Stimulated activated CD4-positive, alpha-beta T cell treated with anti-CD3 and anti-CD28 coated beads, Interleukin-15, amount 100 ng/mL, for 1 hour (primary cell): ENCODE data around the gene NCF4.

Source experiments
- DNase-seq, 2 donors: peaks; one replicate each; pipeline ENCODE4 v3.0.0-alpha.2; 2020; ENCODE audit warnings: low read depth in 1 of 2, low spot score in 1 of 2

The NCF4 gene

DNA sequence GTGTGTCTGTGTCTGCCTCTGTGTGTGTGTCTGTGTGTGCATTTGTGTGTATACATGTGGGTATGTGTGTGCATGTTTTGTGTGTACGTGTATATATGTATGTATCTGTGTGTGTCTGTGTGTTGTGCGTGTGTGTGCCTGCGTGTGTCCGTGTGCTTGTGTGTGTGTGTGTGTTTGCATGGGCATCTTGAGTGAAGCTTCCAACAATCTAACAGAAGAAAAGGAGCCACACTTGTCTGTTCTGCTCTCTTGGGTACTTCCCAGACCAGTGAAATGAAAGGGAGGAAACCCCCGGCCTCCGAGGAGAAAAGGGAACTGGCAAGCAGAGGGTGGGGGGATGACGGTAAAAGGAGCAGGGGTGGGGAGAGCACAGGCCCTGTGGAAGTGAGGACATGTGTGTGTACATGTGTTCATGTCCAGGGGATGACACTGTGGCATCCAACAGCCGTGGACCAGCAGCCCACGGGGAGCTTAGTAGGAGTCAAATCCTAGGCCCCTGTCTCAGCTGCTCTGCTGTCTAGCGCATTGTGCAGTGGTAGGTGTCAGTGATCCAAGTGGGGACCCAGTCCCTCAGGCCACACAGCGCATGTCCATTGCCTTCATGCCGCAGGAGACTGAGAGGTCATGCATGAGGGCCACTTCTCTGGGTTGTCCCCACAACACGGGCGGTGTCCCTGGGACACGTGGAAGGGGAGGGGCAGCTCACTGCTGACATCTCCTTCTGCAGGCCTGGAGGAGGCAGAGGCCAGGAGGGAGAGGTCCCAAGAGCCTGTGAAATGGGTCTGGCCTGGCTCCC lies 60.7 kb downstream of the NCF4 start:
- DNase-seq = no peak

DNA sequence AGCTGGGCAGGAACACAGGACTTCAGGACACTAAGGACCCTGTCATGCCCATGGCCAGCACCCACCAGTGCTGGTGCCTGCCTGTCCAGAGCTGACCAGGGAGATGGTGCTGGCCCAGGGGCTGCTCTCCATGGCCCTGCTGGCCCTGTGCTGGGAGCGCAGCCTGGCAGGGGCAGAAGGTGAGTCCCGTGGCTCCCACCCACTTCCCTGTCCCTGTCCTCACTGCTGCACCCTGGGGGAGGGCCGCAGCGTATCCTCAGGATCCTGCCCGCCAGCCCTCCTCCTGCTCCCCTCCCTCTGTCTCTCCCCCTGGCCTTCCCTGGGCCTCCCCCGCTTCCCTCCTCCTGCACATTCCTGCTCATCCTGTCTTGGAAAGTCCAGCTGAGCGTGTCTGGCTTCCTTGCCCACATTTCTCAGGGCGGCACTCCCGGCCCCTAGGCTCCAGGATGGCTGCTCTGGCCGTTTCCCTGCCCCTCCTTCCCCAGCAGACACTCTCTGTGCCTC lies 61.4 kb downstream of the NCF4 start:
- no peak for DNase-seq

DNA sequence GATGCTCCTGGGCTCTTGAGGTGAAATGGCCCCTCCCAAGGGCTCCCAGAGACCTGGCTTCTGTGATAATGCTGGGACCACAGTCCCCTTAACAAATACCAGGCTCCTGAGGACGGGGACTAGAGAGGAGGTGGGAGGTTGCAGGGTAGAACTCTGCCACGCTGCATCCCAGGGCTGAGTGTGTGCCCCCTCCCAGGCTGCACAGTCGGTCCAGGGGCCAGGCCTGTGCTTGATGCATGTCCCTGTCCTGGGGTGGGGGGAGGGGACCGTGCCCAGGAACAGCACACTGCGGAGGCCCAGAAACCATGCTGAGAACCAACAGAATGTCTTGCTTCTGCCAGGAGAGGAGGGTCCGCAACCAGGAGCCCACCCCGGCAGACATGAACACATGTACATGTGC lies 61.9 kb downstream of the NCF4 start:
- no peak for DNase-seq

DNA sequence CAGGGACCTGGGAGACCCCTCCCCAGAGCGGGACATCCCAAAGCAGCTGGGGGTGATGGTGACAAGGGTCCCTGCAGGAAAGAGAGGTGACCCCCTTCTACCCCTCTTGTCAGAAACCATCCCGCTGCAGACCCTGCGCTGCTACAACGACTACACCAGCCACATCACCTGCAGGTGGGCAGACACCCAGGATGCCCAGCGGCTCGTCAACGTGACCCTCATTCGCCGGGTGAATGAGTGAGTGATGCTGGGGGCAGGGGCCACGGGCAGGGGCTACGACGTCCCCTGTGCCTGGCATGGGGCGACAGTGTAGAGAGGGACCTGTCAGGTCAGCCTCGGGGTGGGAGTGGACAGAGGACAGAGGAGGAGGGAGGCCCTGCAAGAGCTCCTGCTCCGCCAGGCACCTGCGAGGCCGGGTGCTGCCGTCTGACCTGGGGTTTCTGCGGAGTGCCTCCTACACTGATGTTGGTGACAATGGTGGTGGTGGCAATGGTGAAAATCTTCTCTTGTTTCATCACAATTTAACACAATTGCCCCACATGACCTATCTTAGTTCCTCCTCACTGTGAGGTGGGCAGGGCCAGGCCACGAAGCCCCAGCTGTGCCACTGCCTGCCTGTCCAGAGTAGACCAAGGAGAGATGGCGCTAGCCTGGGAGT lies 62.5 kb downstream of the NCF4 start:
- DNase-seq = no peak

DNA sequence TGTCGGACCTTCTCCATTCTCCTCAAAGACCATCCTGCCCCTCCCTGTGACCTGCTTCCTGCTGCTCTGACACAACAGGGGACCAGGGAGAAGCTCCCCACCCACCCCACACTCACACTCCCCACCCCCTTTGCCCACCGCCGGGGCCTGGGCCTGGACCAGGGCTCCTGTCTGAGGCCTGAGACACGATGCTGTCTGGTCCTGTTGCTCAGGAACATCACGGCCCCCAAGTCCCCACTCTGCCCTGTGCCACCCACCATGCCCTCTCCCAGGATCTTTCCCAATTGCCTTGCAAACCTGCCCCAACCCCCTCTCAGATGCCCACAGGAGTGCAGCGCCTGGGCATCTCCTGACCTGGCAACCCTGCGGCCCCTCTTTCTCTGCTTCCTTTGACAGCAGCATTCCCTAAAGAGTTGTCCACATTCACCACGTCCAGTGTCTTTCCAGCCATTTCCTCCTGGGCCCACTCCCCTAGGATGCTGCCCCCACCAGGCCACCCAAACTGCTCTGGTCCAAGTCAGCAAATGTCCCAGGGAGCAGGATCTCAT lies 63.4 kb downstream of the NCF4 start:
- DNase-seq = no peak

DNA sequence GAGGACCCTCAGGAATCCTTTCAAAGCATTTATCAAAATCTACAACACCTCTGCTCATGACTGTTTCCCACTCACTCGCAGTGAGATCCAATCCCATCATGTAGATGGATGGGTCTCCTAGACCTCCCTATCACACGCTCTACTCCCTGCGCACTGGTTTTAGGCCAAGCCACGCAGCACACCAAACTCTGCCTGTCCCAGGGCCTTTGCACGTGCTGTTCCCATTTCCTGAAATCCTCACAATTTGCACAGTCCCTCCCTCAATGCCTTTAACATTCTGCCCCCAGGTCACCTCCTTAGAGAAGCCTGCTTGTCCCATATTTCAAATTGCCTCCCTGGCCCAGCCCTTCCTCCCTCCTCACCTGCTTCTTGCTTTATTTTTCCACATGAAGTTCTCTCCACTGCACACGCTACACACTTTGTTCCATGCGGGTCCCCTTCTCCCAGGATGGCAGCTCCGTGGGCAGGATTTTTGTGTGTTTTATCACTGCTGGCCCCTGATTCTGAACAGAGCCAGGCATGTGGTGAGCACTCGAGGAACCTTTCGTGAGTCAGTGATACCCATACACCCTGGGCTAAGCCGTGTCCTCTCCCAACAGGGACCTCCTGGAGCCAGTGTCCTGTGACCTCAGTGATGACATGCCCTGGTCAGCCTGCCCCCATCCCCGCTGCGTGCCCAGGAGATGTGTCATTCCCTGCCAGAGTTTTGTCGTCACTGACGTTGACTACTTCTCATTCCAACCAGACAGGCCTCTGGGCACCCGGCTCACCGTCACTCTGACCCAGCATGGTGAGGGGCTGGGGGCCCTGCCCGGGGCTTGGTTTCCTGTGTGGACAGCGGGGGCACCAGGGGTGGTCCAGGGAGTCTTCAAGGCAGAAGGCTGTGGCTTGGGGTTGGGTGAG lies 64.8 kb downstream of the NCF4 start:
- no peak for DNase-seq

DNA sequence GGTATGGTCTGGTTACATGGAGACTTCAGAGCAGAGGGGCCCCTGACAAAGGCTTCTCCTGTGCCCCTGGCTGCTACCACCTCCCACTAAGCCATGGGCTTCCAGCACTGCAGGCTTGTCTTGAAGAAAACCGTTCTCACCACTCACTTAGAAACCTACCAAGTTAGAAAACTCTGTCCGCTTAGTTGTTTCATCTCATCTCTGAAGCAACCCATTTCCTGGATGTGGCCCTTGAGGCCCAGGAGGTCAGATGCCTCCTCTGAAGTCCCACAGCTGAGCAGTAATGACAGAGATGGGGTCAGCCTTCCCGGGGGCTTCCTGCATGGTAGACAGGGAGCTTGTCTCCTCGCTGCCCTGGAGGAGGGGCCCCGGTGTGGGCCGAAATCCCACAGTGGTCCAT lies 65.5 kb downstream of the NCF4 start:
- no peak for DNase-seq

DNA sequence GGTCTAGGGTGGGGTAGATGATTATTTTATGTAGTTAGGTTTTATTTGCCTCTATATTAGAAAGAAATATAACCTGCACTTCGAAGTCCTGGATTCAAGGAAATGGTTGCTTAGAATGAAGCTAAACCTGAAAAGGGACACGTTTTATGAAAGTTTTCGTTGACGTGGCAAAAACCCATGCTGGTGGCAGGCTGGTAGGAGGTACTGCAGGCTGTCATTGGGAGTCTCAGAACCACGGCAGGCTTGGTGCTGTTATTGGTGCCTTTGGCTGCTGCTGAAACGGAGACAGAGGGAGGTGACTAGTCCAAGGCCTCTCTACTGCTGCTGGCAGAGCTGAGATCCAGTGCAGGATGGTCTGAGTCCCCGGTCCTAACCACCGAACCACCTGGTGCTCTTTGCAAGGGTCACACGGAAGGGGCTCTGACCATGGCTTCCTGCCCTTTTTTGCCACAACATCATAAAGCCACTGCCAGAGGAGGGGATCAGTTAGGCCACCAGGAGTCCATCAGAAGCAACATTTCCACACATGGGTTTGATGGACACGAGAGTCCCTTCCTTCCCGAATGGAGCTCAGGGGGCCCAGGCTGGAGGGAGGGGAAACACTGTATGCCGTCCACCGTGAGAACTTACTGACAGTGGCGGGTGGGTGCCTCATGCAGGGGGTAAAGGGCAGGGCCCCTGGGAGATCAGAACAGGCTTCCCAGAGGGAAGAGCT lies 66.1 kb downstream of the NCF4 start:
- no peak for DNase-seq
